ENCODE data around the gene ZFP36L1. TPM values are rescaled to one million over a fixed set of nuclear protein-coding genes. Genes with fewer than 3 reads are reported as not detected.

ZFP36L1 gene
- 276 and 537 TPM in 2 replicates for total RNA-seq

DNA sequence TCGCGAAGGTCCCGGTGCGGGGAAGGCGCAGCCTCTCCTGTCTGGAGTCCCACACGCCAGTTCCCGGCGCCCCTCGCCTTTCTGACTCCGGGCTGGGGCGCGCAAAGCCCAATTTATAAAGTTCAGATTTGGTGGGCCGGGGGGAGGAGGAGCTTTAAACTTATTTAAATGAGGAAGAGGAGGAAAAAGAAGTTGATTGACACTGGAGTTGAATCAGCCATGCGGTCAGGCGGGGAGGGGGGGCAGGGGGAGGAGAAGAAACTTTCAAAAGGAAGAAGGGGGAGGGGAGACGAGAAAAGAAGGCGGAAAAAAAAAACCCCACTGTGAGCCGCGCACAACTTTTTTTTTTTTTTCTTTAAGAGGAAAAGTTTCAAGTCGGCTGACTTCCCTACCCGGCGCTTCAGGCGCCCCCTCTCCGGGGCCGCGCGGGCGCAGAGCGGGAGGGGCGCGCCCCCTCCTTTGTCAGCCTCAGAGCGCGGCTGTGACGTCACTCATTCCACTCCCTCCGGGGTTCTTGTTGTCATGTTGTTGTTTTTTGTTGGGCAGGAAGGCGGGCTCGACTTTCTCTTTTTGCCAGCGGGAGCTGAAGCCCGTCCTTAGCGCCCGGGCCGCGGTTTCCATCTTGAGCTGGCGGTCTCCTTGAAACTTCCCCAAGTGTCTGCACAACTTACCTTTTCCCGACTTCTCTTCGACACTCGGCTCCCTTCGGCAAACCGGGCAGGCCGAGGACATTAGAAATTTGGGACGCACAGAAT lies at the start of gene ZFP36L1:
ZFP36L1 (minus strand) TSS at position 89 of the 755 bp plus-strand sequence. CDS start 129 bp downstream, outside the sequence.

Other genes with a start within 250 kb of the ZFP36L1 start
- 609 and 883 TPM in 2 replicates for gene ACTN1, start 186.2 kb upstream of the ZFP36L1 start, total RNA-seq